ENCODE results near the gene PNMA6E.

DNA sequence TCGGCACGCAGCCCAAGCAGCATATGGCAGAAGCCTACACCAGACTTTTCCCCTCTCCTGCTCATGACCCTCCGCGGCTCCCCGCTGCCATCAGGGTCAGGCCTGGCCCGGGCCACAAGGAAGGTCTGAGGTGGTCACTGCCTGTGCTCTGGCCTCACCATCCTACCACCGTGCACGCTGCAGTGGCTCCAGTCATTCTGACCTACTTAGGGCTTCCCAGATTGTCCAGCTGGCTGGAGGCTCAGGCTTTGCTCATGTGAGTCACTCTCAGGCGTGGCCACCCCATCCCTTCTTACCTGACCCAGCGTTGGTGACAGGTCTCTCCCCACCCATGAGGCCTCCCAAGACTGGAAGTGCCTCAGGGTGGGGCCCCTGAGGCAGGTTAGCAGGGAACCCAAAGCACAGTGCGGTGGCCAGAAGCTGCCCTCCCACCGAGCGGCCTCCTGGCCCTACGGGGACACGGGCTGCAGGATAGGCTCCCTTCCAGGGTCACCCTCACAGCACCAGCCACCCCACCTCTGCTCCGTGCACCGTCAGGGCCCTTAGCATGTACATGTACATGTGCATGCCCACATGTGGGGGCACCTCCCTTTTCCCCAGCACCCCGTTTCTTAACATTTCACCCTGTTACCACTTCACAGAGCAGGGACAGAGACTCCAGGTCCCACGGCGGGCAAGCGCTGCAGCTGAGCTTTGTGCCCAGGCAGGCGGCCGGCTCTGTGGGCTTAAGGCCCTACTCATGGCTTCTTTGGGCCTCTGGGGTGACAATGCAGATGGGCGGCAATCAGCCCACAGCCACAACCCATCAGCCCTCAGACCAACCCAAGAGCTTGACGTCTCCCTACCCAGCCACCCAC lies 42.6 kb upstream of the PNMA6E start:
- TF ChIP-seq POLR2A (IDR thresholded peaks at IDR 0.05): no peak
- TF ChIP-seq, protein P1, sequence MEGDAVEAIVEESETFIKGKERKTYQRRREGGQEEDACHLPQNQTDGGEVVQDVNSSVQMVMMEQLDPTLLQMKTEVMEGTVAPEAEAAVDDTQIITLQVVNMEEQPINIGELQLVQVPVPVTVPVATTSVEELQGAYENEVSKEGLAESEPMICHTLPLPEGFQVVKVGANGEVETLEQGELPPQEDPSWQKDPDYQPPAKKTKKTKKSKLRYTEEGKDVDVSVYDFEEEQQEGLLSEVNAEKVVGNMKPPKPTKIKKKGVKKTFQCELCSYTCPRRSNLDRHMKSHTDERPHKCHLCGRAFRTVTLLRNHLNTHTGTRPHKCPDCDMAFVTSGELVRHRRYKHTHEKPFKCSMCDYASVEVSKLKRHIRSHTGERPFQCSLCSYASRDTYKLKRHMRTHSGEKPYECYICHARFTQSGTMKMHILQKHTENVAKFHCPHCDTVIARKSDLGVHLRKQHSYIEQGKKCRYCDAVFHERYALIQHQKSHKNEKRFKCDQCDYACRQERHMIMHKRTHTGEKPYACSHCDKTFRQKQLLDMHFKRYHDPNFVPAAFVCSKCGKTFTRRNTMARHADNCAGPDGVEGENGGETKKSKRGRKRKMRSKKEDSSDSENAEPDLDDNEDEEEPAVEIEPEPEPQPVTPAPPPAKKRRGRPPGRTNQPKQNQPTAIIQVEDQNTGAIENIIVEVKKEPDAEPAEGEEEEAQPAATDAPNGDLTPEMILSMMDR (IDR thresholded peaks at IDR 0.05): no peak
